Left renal pelvis (tissue), 4 donors: Measurements from ENCODE around the gene CHFR. TPM values are rescaled to one million over a fixed set of nuclear protein-coding genes. Genes with fewer than 3 reads are reported as not detected.
"Not testable (repeated sequence)": the region's sequence is repeated elsewhere in the genome, so short reads cannot be mapped to it uniquely, and the experiment has no call there.

Experiments
- DNase-seq, 4 donors: peaks; one replicate each; pipeline ENCODE4 v3.0.0-alpha.2; 2013; ENCODE audit warnings: low read depth in 4 of 4, low spot score in 3 of 4
- polyA plus RNA-seq, 4 donors: library from polyadenylated mRNA; unstranded; fragments of 120-200 nt; gene quantifications; one replicate each; pipeline ENCODE4 v1.2.1, GENCODE V29; 2013; ENCODE audit not compliant: insufficient read length in 4 of 4

CHFR gene
- polyA plus RNA-seq, 4 donors = 16.6 to 26.6 (median 22.1) TPM

DNA sequence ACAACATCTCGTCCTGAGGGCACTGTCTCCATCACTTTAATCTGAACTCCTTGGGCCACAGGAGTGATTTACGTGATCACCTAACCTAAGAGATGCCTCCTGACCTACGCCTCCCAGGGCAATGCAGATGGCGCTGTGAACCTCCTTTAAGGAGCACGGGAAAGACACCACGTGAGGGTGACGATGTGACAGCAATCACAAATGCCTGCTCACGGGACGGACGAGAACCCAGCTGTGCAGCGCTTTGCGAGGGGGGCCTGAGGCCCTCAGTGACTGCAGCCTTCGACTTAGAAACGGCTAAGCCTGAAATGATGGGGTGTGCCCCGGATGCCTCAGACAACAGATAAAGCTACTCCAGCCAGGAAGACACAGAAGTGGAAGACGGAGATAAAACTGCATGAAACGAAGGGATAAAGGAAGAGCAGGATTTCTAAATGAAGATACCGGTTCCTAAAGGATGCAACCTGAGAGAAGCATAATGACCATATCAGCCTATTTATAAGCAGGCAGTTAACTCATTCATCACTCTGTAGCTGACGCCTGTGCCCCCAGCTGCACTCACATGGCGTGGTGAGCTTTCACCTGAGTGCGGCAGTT lies 44.9 kb downstream of the CHFR start:
- no peak for DNase-seq

DNA sequence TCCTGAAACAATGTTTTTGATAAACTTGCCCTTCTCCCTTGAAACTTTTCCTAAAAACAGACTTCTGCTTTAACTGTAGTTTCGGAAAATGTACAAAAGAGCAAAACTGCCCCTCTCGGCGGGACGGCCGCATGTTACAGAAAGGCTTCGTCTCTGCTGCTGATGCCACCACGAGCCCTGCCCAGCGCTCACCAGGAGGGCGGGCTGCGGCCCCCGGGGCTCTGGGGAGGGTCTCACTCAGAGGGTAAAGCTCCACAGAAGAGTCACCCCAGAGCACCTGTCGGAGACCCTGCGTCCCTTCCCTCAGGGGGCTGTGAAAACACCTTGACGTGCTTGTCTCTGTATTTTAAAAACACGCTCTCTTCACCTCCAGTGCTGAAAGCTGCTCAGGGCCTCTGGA lies 46.3 kb downstream of the CHFR start:
- no peak for DNase-seq

DNA sequence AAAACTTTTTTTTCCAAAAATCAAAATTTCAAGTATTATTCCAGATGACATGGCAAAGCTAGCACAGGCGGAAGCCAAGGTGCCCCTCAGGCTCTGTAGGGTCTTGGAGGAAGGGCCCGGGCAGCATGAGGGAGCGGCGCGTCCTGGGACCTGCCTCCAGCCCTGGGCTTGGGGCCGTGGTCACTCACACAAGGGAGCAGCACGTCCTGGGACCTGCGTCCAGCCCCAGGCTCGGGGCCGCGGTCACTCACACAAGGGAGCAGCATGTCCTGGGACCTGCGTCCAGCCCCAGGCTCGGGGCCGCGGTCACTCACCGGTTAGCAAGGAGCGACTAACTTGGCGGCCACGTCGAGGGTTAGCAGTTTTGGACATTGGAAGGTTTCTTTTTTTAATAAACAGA lies 46.9 kb downstream of the CHFR start:
- no peak for DNase-seq

DNA sequence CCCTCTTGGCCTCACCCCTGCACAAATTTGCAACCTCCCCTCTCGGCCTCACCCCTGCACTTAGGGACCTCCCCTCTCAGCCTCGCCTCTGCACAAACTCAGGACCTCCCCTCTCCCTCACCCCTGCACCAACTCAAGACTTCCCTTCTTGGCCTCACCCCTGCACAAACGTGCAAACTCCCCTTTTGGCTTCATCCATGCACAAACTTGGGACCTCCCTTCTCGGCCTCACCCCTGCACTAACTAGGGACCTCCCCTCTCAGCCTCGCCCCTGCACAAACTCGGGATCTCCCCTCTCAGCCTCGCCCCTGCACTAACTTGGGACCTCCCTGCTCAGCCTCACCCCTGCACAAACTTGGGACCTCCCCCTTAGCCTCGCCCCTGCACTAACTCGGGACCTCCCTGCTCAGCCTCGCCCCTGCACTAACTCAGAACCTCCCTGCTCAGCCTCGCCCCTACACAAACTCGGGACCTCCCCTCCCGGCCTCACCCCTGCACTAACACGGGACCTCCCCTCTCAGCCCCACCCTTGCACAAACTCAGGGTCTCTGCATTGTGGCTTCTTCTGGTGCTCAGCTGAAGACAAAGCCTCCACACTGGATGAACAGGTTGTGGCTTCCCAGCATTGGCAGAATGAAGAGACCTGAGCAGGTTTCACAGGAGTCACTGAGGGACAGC lies 47.7 kb downstream of the CHFR start:
- no peak for DNase-seq

DNA sequence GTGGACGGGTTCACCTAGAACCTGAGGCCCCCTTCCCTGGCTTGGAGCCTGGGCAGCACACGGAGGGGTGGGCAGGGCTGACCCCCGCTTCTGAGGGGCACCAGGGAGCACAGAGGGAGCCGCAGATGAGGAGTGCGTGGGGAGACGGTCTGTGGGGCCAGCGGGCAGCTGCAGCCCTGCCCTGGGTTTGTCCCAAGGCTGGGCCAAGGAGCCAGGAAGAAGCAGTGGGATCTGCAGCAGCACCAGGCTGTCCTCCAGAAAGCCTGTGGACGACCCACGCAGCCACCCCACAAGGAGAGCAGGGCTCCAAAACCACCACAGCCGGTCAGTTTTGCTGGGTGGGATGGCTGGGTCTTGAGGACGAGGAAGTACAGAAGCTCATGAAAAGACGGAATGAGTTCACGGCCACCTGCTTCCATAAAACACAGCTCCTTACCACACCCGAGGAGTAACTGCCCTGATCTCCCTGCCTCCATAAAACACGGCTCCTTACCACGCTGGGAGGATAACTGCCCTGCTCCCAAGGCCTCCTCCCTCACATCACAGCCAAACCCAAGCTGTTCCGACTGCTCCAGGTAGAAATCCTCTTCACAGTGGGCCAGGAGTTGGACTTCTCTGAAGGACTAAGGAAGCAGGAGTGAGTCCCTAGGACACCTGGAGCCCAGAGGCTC lies 48.9 kb downstream of the CHFR start:
- DNase-seq = no peak

DNA sequence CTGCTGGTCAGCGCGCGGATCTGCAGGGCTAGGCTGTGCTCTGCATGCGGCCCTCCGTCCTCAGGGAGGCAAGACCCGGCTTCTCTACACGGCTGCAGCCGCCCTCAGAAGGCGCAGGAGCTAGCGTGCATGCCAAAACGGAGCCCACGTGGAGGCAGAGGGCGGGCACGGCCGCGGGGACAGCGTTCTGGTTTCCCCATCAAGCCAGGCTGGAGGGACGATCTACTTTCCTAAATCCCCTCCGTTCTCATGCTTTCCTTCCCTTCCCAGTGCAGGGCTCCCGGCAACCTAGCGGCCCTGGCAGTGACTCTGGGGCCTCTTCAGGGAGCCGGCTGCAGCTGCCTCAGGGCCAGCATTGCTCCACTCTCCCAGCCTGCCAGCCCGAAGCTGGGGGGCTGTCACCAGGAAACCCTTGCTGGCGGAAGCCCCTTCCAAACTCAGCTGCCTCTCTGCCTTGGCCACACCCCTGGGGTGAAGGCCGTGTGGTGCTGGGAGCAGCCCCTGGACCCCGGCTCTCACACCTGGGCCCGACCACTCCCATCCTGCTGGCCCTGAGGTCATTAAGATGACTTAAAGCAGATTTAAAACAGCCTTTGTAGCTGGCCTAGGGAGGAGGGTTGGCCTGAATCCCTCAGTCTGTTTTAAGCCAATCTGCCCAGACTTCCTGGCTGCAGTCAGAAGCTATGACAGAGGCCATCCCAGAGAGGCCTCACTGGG lies 49.6 kb downstream of the CHFR start:
- DNase-seq = no peak

DNA sequence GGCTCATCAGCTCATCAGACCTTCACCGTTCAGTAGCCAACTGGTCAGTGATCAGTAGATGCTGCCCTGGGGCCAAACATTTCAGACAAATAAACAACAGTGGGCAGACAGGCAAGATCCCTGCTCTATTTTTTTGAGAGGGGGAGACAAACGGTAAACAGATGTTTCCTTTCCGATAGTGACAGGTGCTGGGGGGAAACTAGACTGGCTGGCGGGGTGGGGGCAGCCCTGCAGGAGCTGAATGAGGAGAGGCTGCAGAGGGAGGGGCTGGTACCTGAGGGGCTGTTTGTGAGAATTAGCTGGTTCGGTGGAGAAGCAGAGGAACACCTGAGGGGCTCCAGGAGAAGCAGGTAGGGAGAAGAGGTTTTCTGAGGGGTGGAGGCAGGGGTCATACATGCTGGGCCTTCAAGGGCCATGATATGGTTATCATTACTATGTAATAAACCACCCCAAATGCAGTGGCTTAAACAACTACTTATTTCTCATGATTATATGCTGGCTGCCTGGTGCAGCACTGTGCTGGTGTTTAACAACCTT lies 50.5 kb downstream of the CHFR start:
- no peak for DNase-seq

DNA sequence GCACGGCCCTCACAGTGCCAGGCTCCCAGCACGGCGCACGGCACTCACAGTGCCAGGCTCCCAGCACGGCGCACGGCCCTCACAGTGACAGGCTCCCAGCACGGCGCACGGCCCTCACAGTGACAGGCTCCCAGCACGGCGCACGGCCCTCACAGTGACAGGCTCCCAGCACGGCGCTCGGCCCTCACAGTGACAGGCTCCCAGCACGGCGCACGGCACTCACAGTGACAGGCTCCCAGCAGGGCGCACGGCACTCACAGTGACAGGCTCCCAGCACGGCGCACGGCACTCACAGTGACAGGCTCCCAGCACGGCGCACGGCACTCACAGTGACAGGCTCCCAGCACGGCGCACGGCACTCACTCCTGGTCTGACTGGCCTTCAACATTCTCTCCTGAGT lies 51.2 kb downstream of the CHFR start:
- DNase-seq = not testable (repeated sequence)

DNA sequence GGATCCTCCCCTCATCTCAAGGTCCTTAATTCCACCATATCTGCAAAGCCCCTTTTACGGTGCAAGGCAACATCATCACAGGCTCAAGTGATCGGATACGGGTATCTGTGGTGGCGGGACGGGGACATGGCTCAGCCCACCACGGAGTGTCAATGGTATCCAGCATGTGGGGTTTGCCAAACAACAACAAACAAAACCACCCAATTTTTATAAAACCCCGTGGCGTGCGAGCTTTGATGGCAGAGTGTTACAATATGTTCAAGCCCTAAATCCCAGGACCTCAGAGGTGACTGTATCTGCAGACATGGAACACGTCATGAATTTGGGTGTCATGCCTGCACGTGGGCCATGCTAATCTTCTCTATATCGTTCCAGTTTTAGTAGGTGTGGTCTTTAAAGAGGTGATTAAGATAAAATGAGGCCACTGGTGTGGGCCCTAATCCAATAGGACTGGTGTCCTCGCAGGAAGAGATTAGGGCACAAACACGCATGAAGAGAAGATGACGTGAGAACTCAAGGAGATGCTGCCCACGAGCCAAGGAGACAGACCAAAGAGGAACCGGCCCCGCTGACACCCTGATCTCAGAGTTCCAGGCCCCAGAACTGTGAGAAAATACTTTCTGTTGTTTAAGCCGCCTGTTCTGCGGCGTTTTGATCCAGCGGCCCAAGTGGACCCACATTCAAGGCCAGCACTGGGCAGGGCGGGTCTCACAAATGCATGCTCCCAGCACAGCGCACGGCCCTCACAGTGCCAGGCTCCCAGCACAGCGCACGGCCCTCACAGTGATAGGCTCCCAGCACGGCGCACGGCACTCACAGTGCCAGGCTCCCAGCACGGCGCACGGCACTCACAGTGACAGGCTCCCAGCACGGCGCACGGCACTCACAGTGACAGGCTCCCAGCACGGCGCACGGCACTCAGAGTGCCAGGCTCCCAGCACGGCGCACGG lies 52.1 kb downstream of the CHFR start:
- DNase-seq = no peak

DNA sequence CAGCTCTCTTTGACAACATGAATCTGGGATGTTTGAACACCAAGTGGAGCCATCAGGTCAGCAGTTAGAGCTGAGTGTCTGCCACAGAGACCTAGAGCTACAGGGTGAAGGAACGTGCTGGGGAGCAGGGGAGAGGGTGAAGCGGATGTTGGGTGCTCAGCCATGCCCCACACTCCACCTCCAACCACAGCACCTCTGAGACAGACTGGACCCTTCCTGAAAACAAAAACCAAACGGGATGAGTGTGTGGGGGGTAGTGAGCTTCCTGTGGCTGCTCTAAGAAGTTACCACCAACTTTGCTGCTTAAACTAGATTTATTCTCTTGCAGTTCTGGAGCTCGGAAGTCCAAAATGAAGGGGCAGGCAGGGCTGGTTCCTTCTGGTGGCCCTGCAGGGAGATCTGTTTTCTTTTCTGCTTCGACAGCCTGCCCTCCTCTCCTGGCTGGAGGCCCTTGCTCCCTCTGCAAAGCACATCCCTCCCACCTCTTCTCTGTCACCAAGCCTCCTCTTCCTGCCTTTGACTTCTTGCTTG lies 53.2 kb downstream of the CHFR start:
- no peak for DNase-seq

DNA sequence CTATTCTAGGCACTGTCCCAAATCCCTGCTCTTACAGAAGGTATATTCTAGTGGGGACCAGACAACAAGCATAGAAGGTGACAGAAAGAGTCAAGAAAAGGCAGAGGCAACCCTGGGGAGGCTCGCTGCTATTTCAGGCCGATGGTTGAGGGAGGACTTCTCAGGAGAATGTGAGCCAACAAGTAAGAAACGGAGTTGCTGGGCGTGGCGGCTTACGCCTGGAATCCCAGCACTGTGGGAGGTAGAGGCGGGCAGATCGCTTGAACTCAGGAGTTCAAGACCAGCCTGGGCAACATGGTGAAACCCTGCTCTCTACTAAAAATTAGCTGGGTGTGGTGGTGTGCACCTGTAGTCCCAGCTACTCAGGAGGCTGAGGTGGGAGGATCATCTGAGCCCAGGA lies 54.1 kb downstream of the CHFR start:
- no peak for DNase-seq

DNA sequence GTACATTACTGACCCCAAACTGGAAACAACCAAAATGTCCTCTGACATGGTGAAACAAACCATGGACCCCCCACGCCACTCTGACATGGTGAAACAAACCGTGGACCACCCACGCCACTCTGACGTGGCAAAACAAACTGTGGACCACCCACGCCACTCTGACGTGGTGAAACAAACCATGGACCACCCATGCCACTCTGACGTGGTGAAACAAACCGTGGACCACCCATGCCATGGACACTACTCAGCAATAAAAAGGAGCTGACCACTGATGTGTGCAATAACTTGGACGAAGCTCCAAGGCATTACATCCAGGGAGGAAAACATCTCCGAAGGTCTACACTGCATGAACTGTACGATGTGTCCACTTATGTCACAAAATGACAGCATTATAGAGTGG lies 55.6 kb downstream of the CHFR start:
- no peak for DNase-seq

DNA sequence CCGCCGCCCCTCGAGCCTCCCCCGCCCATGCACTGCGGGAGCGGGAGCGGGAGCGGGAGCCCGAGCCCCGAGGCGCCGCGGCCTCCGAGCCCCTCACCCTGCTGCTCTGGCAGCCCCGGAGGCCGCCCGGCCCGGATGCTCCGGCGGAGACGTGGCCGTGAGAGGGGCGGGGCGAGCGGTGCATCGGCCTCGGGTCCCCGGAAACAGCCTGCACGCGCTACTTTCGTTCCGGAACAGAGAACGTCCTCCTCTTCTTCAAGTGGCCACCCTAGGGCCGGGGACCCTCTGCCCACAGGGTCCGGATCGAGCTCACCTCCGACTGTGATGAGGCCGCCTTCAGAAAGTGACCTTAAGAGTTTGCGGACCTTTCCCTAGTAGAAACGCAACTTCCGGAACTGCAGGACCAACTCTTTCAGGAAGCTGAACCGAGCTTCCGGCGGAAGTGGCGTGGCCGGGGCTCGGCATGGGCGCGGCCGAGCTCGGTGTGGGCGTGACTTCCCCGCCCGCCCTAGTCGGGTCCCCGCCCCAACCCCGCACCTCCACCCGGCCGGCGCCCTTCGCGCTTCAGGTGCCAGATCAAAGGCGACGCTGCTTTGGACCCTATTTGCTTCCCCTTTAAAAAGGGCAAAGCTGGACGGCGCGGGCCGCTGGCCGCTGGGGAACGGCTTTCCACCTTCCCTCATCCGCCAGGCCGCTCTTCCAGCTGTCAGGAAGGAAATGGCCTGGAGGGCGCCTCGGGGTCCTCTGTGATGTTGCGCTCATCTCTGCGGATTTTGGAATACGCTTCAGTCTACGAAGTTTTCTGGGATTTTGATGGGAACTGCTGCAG lies 58.5 kb downstream of the CHFR start, which contains the start of gene GOLGA3:
Gene GOLGA3 (minus strand): TSS at position 164 of the 829 bp plus-strand sequence. CDS start 6,741 bp downstream, outside the sequence.
- peak; percentile 86 to 92 (median 88) for DNase-seq

DNA sequence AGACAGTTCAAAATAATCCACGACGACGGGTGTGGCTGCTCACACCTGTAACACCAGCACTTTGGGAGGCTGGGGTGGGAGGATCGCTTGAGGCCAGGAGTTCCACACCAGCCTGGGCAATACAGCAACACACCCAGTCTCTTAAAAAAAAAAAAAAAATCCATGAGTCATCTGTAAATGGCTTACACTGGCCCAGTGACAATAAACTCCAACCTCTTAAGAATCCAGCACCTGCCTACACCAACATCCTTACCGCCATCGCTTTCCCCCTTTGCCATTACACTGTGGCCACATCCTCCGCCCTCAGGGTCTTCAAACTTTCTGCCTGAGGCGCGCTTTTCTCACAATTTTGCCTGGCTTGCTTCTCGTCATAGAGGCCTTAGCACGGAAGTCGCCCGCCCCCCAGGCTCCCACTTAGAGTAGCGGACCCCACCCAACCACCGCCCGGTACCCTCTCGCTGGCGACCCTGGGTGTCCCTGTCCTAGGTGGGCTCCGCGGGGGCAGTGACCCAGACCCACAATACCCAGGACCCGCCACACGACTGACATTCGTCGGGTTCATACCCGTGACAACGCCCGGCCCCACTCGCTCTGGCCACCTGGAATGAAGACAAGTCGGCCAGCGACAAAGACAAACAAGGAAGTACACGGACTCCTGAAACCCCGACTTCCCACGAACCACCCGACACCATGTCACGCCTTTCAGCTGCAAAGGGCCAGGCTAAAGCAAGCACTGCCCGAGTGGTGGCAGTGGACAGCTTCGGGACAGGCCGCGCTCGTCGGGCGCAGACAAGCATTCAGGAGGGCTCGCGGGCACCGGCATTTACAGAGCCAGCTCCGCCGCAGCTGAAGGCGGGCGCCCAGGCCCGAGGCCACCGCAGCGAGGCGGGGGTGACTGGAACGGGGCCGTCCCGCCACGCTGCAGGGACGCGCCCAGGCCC lies 59.4 kb downstream of the CHFR start:
- DNase-seq = no peak

DNA sequence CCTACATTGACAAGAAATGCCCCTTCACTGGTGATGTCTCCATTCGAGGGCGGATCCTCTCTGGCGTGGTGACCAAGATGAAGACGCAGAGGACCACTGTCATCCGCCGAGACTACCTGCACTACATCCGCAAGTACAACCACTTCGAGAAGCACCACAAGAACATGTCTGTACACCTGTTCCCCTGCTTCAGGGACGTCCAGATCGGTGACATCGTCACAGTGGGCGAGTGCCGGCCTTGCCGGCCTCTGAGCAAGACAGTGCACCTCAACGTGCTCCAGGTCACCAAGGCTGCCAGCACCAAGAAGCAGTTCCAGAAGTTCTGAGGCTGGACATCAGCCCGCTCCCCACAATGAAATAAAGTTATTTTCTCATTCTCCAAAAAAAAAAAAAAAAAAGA lies 61.5 kb downstream of the CHFR start:
- DNase-seq = no peak

DNA sequence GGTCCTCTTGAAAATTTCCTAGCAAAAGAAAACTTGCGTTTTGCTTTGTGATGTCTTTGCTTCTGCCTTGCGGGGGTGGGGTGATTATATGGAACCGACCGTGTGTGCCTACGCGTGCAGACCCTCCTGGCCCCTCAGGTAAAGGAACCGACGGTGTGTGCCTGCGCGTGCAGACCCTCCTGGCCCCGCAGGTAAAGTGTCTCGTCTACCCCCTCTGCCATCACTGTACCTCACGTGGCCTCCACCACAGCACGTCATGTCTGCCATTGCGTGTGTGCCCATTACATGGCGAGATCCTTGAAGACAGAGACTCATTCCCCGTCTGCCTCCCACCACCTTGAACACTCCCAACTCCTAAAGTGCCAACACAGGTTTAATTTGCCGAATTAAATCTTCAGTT lies 62.3 kb downstream of the CHFR start:
- DNase-seq = no peak

DNA sequence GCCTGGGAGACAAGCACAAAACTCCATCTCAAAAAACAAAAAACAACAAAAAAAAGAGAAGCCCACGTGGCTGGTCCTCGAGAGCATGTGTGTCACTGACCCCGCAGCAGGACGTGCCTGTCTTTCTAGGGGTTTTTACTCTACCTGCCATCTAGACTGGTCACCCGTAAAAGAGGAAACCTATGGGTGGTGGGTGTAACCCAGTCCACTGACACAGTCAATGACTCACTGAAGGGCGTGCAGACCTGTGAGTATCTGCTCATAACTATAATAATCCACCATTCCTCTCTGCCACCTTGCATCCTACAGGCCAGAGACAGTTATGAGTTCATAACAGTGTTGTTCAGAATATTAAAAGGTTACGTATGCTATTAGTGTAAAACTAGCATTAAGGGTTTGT lies 63.4 kb downstream of the CHFR start:
- DNase-seq = no peak

DNA sequence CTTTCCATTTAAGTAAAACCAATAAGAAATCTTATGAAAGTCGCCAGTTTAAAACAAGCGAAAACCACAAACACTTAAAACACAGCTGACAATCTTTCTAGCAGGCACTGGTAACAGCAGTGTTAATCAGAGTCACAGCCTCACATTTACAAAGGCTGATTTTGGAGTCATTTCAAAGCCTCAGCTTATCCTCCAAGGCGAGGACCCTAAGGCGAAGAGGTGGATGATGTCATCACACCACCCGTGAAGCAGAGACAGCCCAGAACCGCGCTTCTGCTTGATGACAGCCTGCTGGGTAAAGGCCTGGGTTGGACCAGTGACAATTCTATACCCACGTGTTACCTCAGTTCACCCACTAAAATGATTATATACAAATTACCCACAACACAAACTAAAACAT lies 68.8 kb downstream of the CHFR start:
- no peak for DNase-seq
